Skeletal muscle cell (primary cell): ENCODE results near the gene KIAA0825.
"Not testable (repeated sequence)": the region's sequence is repeated elsewhere in the genome, so short reads cannot be mapped to it uniquely, and the experiment has no call there.

Source experiments
- DNase-seq: peaks from one replicate; pipeline ENCODE4 v3.0.0-alpha.2; 2010; ENCODE audit warnings: low read depth
- H3K4me3 ChIP-seq: 2 replicates; pipeline ENCODE4 v1.5.1; 2011; ENCODE audit warnings: low read depth, mild to moderate bottlenecking, control low read depth, low read length, moderate library complexity

The KIAA0825 gene

DNA sequence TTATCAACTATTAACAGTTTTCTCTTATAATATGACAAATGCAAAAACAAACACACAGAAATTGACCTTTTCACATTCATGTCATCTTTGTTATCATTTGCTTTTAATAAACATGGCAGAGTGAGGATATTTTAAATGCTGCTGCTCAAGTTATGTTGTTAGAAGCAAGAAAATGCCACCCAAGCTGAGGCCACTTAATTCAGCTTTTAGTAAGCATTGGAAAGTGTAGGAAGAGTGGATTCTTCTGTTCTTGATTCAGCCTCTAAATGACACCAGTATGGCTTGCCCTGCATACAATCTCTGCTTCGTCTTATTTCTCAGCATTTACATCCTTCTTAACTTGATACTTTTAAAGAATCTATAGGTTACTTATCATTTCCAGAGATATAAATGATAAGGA lies 456.6 kb downstream of the KIAA0825 start:
- no peak for DNase-seq
- H3K4me3 ChIP-seq, result no peak overlapping the region

- no peak for DNase-seq
- H3K4me3 ChIP-seq, result no peak overlapping the region
Observed at GRCh38 chr5:94159144-94159543, 459.3 kb downstream of the KIAA0825 start.

- H3K4me3 ChIP-seq, result no peak overlapping the region
- no peak for DNase-seq
Observed at GRCh38 chr5:94157704-94158539, 460.5 kb downstream of the KIAA0825 start.

- no peak overlapping the region for H3K4me3 ChIP-seq
- DNase-seq, result no peak
Observed at GRCh38 chr5:94154672-94155071, 463.7 kb downstream of the KIAA0825 start.

- no peak overlapping the region for H3K4me3 ChIP-seq
- DNase-seq, result peak; percentile 13
Observed at GRCh38 chr5:94153736-94154450, 464.5 kb downstream of the KIAA0825 start.

- not testable (repeated sequence) for H3K4me3 ChIP-seq, DNase-seq
Observed at GRCh38 chr5:94143621-94144020, 474.8 kb downstream of the KIAA0825 start.

- no peak for DNase-seq
- no peak overlapping the region for H3K4me3 ChIP-seq
Observed at GRCh38 chr5:94140300-94140699, 478.1 kb downstream of the KIAA0825 start.

DNA sequence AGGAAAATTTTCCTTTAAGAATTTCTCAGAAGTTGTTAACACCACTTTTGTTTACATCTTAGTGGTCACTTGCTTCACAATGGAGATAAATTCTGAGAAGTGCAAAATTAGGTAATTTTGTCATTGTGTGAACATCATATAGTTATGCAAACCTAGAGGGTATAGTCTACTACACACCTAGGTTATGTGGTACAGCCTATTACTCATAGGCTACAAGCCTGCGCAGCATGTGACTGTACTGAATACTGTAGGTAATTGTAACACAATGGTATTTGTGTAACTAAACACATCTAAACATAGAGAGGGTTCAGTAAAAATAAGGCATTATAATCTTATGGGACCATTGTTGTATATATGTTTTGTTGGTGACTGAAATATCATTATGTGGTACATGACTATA lies 488.3 kb downstream of the KIAA0825 start:
- DNase-seq, result no peak
- H3K4me3 ChIP-seq, result no peak overlapping the region

GRCh38 chr5:94125107-94125506 lies 493.3 kb downstream of the KIAA0825 start:
- H3K4me3 ChIP-seq, result no peak overlapping the region

GRCh38 chr5:94116317-94116716 lies 502.1 kb downstream of the KIAA0825 start:
- H3K4me3 ChIP-seq, DNase-seq: not testable (repeated sequence)

More at GRCh38 chr5:94125107-94125506, 493.3 kb downstream of the KIAA0825 start:
- no peak for DNase-seq

- no peak for DNase-seq
- H3K4me3 ChIP-seq, result no peak overlapping the region
Observed at GRCh38 chr5:94113087-94113486, 505.3 kb downstream of the KIAA0825 start.

DNA sequence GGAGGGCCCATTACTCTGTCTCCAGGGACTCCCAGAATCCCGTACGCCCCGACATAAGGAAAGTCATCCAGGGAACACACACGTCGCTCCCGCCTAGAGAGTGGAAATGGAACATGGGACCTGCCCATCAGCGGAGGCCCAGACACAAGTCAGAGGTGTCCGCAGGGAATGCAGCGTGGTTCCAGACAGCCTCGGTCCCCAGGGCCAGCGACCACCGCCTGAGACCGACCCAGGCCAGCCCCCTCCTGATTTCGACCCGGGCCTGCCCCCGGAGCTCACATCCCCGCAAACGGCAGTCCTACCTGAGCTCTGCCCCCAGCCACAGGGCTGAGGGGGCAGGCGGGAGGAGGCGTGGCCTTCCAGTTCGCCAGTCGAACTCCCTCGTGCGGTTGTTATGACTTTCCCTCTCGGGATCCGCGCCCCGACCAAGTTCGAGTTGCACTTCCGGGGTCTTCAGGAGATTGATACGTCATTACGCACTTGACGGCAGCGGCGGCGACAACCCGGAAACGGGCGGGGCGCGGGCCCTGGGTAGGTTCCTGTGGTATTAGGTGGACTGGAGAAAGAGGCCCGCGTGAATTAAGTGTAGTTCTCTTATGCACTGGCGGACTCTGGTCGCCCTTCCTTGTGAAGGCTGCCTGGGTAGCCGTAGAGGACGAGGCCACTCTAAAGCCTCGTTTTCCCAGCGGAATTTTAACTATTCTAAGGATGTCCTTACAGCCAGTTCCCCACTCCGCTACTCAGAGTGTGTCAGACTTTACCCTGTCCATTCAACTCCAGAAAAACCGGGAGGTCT lies 507.0 kb downstream of the KIAA0825 start:
- DNase-seq, result peak; percentile 86
- H3K4me3 ChIP-seq, result peak overlapping the region; percentile 77

DNA sequence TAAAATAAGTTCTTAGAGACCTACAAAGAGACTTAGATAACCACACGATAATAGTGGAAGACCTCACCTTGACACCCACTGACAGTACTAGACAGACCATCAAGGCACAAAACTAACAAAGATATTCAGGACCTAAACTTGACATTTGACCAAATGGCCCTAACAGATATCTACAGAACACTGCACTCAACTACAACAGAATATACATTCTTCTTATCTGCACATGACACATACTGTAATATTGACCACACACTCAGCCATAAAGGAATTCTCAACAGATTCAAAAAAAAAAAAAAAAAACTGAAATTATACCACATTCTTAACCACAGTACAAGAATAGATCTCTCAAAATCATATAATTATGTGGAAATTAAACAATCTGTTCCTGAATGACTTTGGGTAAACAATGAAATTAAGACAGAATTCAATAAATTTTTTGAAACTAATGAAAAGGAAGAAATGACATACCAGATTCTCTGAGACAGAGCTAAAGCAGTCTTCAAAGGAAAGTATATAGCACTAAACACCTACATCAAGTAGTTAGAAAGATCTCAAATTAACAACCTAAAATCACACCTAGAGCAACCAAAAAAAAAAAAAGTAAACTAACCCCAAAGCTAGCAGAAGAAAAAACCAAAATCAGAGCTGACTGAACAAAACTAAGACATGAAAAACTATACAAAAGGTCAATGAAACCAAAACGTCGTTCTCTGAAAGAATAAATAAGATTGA lies 514.7 kb downstream of the KIAA0825 start:
- no peak for DNase-seq
- no peak overlapping the region for H3K4me3 ChIP-seq
